Kidney epithelial cell (primary cell): Measurements from ENCODE around the gene SHROOM2. TPM values are rescaled to one million over a fixed set of nuclear protein-coding genes. Genes with fewer than 3 reads are reported as not detected.

Source experiments
- DNase-seq: peaks from one replicate; pipeline ENCODE4 v3.0.0-alpha.2; 2010; ENCODE audit warnings: low read depth
- H3K27me3 ChIP-seq: 2 replicates; pipeline ENCODE4 v1.6.0; 2011; ENCODE audit warnings: low read length; ENCODE audit not compliant: control insufficient read depth, insufficient read depth
- H3K36me3 ChIP-seq: 2 replicates; pipeline ENCODE4 v1.5.1; 2011; ENCODE audit warnings: low read length; ENCODE audit not compliant: control insufficient read depth, insufficient read depth
- H3K4me3 ChIP-seq: 2 replicates; pipeline ENCODE4 v1.5.1; 2011; ENCODE audit warnings: low read depth, mild to moderate bottlenecking, control low read depth, low read length
- total RNA-seq: library from RNA; depleted of rRNA; stranded (reverse); fragments of >200 nt; gene quantifications from 2 replicates; pipeline ENCODE4 v1.2.3, GENCODE V29; 2015
- TF ChIP-seq, protein P1 (sequence below): IDR thresholded peaks from 2 replicates; pipeline ENCODE4 v1.5.1; 2011; ENCODE audit warnings: mild to moderate bottlenecking, moderate library complexity, low read length, control low read depth, inconsistent platforms; ENCODE audit not compliant: insufficient read depth, poor library complexity, severe bottlenecking

SHROOM2 gene
- total RNA-seq, 1 donor from 2014 or later = 10.6 TPM

DNA sequence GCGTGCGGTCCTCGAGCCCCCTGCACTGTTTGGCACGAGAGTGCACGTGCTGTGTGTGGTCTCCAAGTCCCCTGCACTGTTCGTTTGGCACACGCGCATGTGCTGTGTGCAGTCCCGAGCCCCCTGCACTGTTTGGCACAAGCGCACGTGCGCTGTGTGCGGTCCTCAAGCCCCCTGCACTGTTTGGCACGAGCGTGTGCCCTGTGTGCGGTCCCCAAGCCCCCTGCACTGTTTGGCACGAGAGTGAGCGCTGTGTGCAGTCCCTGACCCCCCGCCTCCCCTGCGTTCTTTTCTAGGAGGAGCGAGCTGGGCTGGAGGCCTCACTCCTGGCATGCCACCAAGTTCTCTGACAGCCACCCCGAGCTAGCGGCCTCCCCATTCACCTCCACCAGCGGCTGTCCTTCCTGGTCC lies 104.5 kb downstream of the SHROOM2 start:
- TF ChIP-seq, protein P1, sequence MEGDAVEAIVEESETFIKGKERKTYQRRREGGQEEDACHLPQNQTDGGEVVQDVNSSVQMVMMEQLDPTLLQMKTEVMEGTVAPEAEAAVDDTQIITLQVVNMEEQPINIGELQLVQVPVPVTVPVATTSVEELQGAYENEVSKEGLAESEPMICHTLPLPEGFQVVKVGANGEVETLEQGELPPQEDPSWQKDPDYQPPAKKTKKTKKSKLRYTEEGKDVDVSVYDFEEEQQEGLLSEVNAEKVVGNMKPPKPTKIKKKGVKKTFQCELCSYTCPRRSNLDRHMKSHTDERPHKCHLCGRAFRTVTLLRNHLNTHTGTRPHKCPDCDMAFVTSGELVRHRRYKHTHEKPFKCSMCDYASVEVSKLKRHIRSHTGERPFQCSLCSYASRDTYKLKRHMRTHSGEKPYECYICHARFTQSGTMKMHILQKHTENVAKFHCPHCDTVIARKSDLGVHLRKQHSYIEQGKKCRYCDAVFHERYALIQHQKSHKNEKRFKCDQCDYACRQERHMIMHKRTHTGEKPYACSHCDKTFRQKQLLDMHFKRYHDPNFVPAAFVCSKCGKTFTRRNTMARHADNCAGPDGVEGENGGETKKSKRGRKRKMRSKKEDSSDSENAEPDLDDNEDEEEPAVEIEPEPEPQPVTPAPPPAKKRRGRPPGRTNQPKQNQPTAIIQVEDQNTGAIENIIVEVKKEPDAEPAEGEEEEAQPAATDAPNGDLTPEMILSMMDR = no peak

DNA sequence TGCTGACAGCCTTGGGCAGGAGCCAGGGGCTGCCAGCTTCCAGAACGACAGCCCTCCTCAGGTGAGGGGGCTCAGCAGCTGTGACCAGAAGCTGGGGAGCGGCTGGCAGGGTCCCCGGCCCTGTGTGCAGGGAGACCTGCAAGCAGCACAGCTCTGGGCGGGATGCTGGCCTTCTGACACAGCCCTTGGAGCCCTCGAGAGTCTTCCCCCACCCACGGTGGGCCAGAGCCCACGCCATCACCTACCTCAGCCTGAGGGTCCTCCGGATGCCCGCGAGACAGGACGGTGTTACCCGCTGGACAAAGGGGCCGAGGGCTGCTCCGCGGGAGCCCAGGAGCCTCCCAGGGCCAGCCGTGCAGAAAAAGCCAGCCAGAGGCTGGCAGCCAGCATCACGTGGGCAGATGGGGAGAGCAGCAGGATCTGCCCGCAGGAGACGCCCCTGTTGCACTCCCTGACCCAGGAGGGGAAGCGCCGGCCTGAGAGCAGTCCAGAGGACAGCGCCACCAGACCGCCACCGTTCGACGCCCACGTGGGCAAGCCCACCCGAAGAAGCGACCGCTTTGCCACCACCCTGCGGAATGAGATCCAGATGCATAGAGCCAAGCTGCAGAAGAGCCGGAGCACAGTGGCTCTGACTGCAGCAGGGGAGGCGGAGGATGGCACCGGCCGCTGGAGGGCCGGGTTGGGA lies 109.1 kb downstream of the SHROOM2 start:
- Histone ChIP-seq H3K27me3 (no peaks in the 10 kb centered on the region), H3K36me3 (no peaks in the 10 kb centered on the region), H3K4me3 (no peak overlapping the region)
- DNase-seq = no peak
- TF ChIP-seq, protein P1 = no peak

More for the DNA sequence above, 104.5 kb downstream of the SHROOM2 start:
- no peak for DNase-seq
- Histone ChIP-seq H3K4me3 (no peak overlapping the region), H3K36me3 (no peaks in the 10 kb centered on the region), H3K27me3 (no peaks in the 10 kb centered on the region)

GRCh38 chrX:9897761-9898161 lies 111.5 kb downstream of the SHROOM2 start:
- no peak for DNase-seq
- Histone ChIP-seq H3K27me3 (no peaks in the 10 kb centered on the region), H3K36me3 (no peaks in the 10 kb centered on the region), H3K4me3 (no peak overlapping the region)
- TF ChIP-seq, protein P1 = no peak

- no peak overlapping the region for H3K4me3 ChIP-seq
- no peak for DNase-seq
- no peaks in the 10 kb centered on the region for H3K27me3 ChIP-seq
- TF ChIP-seq, protein P1 = no peak
- H3K36me3 ChIP-seq = no peaks in the 10 kb centered on the region
Observed at GRCh38 chrX:9899640-9900111, 113.4 kb downstream of the SHROOM2 start.

- Histone ChIP-seq H3K27me3 (no peaks in the 10 kb centered on the region), H3K4me3 (no peak overlapping the region), H3K36me3 (no peaks in the 10 kb centered on the region)
- TF ChIP-seq, protein P1 = no peak
- DNase-seq = no peak
Observed at GRCh38 chrX:9902656-9903055, 116.4 kb downstream of the SHROOM2 start.

- Histone ChIP-seq H3K36me3 (no peaks in the 10 kb centered on the region), H3K4me3 (no peak overlapping the region), H3K27me3 (no peaks in the 10 kb centered on the region)
- no peak for DNase-seq
- TF ChIP-seq, protein P1 = no peak
Observed at GRCh38 chrX:9903146-9903545, 116.9 kb downstream of the SHROOM2 start.
